Measurements from ENCODE around the gene CDY1B. TPM values are rescaled to one million over a fixed set of nuclear protein-coding genes. Genes with fewer than 3 reads are reported as not detected.
"Not testable (repeated sequence)": the region's sequence is repeated elsewhere in the genome, so short reads cannot be mapped to it uniquely, and the experiment has no call there.

CDY1B gene, protein sequence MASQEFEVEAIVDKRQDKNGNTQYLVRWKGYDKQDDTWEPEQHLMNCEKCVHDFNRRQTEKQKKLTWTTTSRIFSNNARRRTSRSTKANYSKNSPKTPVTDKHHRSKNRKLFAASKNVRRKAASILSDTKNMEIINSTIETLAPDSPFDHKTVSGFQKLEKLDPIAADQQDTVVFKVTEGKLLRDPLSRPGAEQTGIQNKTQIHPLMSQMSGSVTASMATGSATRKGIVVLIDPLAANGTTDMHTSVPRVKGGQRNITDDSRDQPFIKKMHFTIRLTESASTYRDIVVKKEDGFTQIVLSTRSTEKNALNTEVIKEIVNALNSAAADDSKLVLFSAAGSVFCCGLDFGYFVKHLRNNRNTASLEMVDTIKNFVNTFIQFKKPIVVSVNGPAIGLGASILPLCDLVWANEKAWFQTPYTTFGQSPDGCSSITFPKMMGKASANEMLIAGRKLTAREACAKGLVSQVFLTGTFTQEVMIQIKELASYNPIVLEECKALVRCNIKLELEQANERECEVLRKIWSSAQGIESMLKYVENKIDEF
- not detected for total RNA-seq

DNA sequence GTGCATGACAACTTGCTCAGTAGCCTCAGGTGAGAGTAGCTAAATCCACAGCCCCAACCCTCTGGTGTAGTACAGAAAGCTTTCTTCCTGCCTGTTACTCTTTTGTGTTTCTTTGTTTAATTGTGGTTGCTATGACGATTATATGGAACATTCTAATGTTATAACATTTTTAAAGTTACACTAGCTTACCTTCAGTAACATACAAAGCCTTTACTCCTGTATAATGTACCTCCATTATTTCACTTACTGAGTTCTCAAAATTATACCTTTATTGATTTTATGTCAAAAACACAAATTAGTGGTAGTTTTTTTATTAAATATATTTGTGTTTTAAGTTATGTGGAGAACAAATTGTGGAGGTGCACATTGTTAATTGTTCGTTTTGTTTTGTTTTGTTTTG is at the start of gene CDY1B:
Gene CDY1B (minus strand): TSS at position 101 of the 400 bp plus-strand sequence. CDS start 331 bp downstream, outside the sequence.
- H3K27ac ChIP-seq; H3K27me3 ChIP-seq (replicated peaks; ENCODE audit: insufficient read depth); H3K9me3 ChIP-seq; H3K4me1 ChIP-seq (replicated peaks); H3K36me3 ChIP-seq; intact Hi-C loops (cut with DNase I); H3K4me3 ChIP-seq; DNase-seq (ENCODE audit: low spot score): not testable (repeated sequence)
- WGBS: no CpG with 5 or more reads among the region's 2 CpGs

DNA sequence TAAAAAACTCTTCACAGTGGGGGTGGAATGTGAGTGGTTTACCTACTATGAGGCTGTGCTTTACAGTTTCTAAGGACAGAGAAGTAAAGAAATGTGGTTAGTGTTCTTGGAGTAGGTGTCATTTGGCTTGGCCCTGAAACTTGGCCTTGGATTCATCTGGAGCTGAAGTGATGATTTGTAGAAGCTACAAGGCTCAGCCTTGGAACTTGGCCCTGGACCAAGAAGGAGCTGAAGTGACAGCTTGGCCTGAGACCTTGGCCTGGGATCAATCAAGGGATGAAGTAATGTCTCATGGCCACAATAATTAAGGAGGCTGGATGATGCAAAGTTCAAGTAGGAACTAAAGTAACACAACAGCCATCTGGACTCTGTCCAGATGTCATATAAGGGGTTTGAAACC is 1.7 kb upstream of the CDY1B start:
- H3K36me3 ChIP-seq; H3K9me3 ChIP-seq; H3K27ac ChIP-seq; H3K4me3 ChIP-seq; H3K27me3 ChIP-seq (replicated peaks; ENCODE audit: insufficient read depth); H3K4me1 ChIP-seq (replicated peaks); DNase-seq (ENCODE audit: low spot score); intact Hi-C loops (cut with DNase I): not testable (repeated sequence)

DNA sequence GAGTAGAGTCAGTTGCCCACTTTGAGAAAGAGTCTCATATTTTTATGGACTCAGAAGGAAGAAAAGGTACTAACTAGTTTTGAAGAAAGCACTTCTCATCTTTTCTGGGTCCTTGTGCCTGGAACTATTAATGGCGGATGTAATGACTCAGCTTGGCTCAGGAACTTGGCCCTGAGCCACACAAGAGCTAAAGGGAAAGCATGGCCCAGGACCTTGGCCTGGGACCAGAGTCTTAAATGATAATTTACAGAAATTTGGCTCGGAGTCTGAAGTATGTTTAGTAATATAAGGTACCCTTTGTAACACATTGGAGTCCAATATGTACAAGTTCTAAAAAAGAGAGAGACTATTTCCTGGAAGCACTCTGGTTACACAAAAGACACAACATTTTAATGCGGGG is 4.6 kb downstream of the CDY1B start:
- H3K27ac ChIP-seq; intact Hi-C loops (cut with DNase I); H3K4me1 ChIP-seq (replicated peaks); H3K9me3 ChIP-seq; DNase-seq (ENCODE audit: low spot score); H3K4me3 ChIP-seq; H3K27me3 ChIP-seq (replicated peaks; ENCODE audit: insufficient read depth); H3K36me3 ChIP-seq: not testable (repeated sequence)
- no CpG with 5 or more reads among the region's 3 CpGs for WGBS

DNA sequence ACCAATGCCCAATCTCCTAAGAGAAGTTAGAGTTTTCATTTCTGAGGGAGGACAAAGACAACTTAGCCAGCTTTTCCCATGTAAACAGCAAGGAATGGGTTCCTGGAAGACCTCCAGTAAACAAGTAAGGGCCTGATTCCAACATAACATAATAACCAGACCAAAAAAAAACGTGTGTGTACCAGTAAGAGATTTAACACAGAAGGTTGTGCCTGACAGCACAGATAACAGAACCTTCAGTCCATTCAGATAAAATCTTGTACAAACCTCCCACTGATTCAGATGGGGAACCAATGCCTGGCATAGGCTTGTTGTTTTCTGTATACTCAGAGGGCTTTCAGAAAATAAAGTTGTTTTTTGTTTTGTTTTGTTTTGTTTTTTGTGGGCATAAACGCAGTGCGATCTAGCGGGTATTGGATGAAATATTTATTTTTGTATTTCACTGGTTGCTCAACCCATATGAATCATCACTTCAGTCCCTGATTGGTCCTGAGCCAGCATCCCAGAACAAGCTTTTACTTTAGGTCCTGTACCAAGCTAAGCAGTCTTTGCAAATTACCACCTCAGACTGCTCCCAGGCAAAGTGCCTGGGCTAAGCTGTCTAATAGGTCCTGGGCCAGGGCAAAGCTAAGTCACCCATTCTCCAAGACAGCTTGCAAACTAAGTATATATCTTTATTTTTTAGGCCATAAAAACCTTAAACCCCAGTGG is 8.7 kb downstream of the CDY1B start:
- H3K27me3 ChIP-seq (replicated peaks; ENCODE audit: insufficient read depth); H3K9me3 ChIP-seq; H3K4me3 ChIP-seq; H3K27ac ChIP-seq; intact Hi-C loops (cut with DNase I); H3K36me3 ChIP-seq; H3K4me1 ChIP-seq (replicated peaks); DNase-seq (ENCODE audit: low spot score): not testable (repeated sequence)
- no CpG with 5 or more reads among the region's 4 CpGs for WGBS

DNA sequence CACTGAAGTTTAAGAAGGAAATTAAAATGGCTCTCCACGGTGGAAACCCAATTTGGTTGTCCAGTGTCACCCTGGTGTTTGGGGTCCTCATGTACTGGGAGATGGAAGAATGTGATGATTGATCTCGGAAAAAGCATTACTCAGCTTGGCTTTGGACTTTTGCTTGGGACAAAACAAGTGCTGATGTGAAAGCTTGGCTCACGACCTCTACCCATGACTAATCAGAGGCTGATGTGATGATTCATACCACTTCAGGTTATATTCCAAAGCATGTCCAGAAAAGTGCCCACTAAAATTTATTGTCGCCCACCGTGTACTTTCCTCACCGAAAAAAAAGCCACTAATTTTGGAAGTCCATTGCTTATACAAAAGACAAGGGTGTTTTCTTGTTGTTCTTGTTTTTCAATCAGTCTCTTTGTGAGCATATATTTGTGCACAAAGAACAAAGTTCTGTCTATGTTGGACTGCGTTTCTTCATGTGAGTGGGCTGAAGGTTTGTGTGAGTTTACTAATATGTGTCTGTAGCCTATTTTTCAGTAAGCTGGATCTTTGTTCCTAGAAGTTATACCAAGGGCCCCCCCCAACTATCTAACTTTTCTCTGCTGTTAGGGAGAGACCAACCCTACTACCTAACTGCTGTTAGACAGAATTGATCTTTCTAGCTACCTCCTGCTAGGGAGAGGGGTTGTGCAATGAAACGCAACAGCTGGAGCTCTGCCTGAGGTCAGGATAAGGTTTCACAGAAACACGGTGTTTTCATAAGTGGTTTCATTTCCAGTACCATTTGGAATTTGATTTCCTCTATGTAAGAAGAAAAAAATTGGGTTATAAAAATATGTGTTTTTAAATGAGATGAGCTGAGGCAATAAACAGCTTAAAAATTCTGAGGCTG is 21.4 kb downstream of the CDY1B start:
- intact Hi-C loops (cut with DNase I); H3K27me3 ChIP-seq (replicated peaks; ENCODE audit: insufficient read depth); H3K9me3 ChIP-seq; H3K4me1 ChIP-seq (replicated peaks); H3K4me3 ChIP-seq; DNase-seq (ENCODE audit: low spot score); H3K27ac ChIP-seq; H3K36me3 ChIP-seq: not testable (repeated sequence)
- no CpG with 5 or more reads among the region's 9 CpGs for WGBS
